Stomach (tissue), 4 donors: ENCODE data around the gene PPEF1.

ENCODE experiments used
- CTCF ChIP-seq, 7 experiments: fragments of 450-650 bp in 4 of 7; fragments of 200-600 bp in 3 of 7; sonication (generic) in 3 of 7; IDR thresholded peaks; one replicate each; pipeline ENCODE4 v1.5.1; 2016 to 2019; ENCODE audit warnings: antibody characterized with exemption in 7 of 7, control low read depth in 2 of 7, mild to moderate bottlenecking in 1 of 7
- EP300 ChIP-seq: sonication (generic); formaldehyde crosslinking; IDR thresholded peaks from one replicate; pipeline ENCODE4 v1.6.1; 2017; ENCODE audit warnings: antibody characterized with exemption
- POLR2AphosphoS5 ChIP-seq, 3 donors: sonication (generic); formaldehyde crosslinking; IDR thresholded peaks; one replicate each; pipeline ENCODE4 v1.6.1; 2016; ENCODE audit warnings: antibody characterized with exemption in 3 of 3

DNA sequence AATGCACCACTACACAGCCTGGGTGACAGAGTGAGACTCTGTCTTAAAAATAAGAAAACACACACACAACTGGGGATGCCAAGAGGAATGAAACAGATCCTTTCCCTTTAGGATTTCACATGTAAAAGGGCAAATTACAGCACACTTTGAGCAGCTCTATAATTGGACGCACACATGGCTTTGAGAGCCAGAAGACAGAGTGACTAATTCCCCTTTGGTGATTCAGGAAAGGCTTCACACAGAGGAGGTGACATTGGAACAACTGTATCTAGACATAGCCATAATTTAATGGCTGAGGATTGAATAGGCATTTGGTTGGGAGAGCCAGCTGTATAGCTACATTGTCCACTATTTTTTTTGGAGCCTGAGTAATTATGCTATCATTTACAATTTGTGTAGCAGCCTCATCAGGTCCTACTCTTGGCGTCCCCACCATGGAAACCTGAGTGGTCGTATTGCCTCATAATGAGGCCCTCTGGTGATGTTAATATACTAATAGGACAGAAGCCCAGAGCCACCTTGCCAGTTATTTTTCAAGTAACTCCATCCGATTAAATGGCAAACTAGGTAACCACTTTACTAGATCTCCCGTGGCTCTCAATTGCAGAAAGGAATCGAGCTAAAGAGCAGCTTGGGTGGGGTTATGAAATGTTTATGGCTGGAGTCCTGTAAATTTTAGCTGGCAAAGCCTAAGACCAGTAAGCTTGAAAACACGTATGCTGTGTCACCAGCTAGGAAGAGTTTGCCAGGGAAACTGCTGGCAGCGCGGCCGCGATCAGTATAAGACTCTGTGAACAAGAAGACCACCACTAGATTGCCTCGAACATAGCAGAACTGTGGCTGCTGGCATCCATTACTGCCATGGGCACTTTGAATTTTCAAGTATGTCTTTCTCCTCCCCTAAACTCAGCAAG lies 8.5 kb upstream of the PPEF1 start:
- TF ChIP-seq CTCF (IDR thresholded peaks at IDR 0.05) = no peak
- no peak for TF ChIP-seq POLR2AphosphoS5 (IDR thresholded peaks at IDR 0.05)
- no peak for TF ChIP-seq EP300
